ENCODE results near the gene MYO18B. TPM values are rescaled to one million over a fixed set of nuclear protein-coding genes. Genes with fewer than 3 reads are reported as not detected.

The MYO18B gene
- total RNA-seq, 6 experiments from 2014 or later = 0.04 to 0.56 (median 0.07) TPM; not detected in 1

GRCh38 chr22:25764270-25765015, 22.5 kb downstream of the MYO18B start:
- H3K27me3 ChIP-seq = no peaks in the 10 kb centered on the region
- no peak for TF ChIP-seq POLR2A (IDR thresholded peaks at IDR 0.05)
- TF ChIP-seq CTCF (IDR thresholded peaks at IDR 0.05) = no peak
- intact Hi-C loops (cut with DNase I) = loop anchor here in 1 of 2 donors (10.0 kb wide), 1 partner anchor 290 kb away; no protein-coding TSS in a partner anchor
- 46% methylated on average over 5 of the region's 8 CpGs for WGBS (ENCODE audit: insufficient coverage, low coverage, low lambda C conversion rate, missing lambda C conversion rate)
- no peaks in the 10 kb centered on the region for H3K9me3 ChIP-seq
- ATAC-seq (no peak), DNase-seq (no peak)
- H3K27ac ChIP-seq = no peak overlapping the region
- no peaks in the 10 kb centered on the region for H3K36me3 ChIP-seq
- H3K4me1 ChIP-seq = no peaks in the 10 kb centered on the region
- H3K4me3 ChIP-seq = no peak overlapping the region

GRCh38 chr22:25765016-25765367, 23.0 kb downstream of the MYO18B start:
- DNase-seq (no peak), ATAC-seq (no peak)
- Histone ChIP-seq H3K9me3 (no peaks in the 10 kb centered on the region), H3K4me3 (no peak overlapping the region), H3K36me3 (no peaks in the 10 kb centered on the region), H3K27ac (no peak overlapping the region), H3K4me1 (no peaks in the 10 kb centered on the region), H3K27me3 (no peaks in the 10 kb centered on the region)
- intact Hi-C loops (cut with DNase I) = loop anchor here in 1 of 2 donors (10.0 kb wide), 1 partner anchor 290 kb away; no protein-coding TSS in a partner anchor
- WGBS (ENCODE audit: insufficient coverage, low coverage, low lambda C conversion rate, missing lambda C conversion rate) = 42% methylated on average over 1 of the region's 2 CpGs
- TF ChIP-seq POLR2A (IDR thresholded peaks at IDR 0.05) = no peak
- TF ChIP-seq CTCF (IDR thresholded peaks at IDR 0.05) = no peak

GRCh38 chr22:25765801-25766200, 23.8 kb downstream of the MYO18B start:
- H3K27me3 ChIP-seq = no peaks in the 10 kb centered on the region
- no peak overlapping the region for H3K4me3 ChIP-seq
- WGBS (ENCODE audit: insufficient coverage, low coverage, low lambda C conversion rate, missing lambda C conversion rate) = 53% methylated on average over 2 of the region's 4 CpGs
- TF ChIP-seq CTCF (IDR thresholded peaks at IDR 0.05) = no peak
- TF ChIP-seq POLR2A (IDR thresholded peaks at IDR 0.05) = no peak
- intact Hi-C loops (cut with DNase I) = loop anchor here in 1 of 2 donors (10.0 kb wide), 1 partner anchor 291 kb away; no protein-coding TSS in a partner anchor
- no peaks in the 10 kb centered on the region for H3K36me3 ChIP-seq
- DNase-seq (no peak), ATAC-seq (no peak)
- no peaks in the 10 kb centered on the region for H3K4me1 ChIP-seq
- H3K9me3 ChIP-seq = no peaks in the 10 kb centered on the region
- H3K27ac ChIP-seq = no peak overlapping the region

- TF ChIP-seq POLR2A (IDR thresholded peaks at IDR 0.05) (no peak), CTCF (IDR thresholded peaks at IDR 0.05) (no peak)
- H3K36me3 ChIP-seq = no peaks in the 10 kb centered on the region
- H3K9me3 ChIP-seq = no peaks in the 10 kb centered on the region
- WGBS (ENCODE audit: insufficient coverage, low coverage, low lambda C conversion rate, missing lambda C conversion rate) = 86% methylated on average over 3 of the region's 3 CpGs
- no peaks in the 10 kb centered on the region for H3K4me1 ChIP-seq
- no peak for ATAC-seq
- DNase-seq = no peak
- intact Hi-C loops (cut with DNase I) = loop anchor here in 1 of 2 donors (10.0 kb wide), 1 partner anchor 292 kb away; no protein-coding TSS in a partner anchor
- H3K4me3 ChIP-seq = no peak overlapping the region
- no peaks in the 10 kb centered on the region for H3K27me3 ChIP-seq
- H3K27ac ChIP-seq = no peak overlapping the region
These were observed 24.4 kb downstream of the MYO18B start for GRCh38 chr22:25766418-25766817.

Data from right lobe of liver (tissue), 6 donors.